Uterus (tissue), 2 donors: ENCODE data around the gene SLCO2A1.

Experiments used
- CTCF ChIP-seq, 4 experiments: fragments of 200-600 bp in 2 of 4; fragments of 450-650 bp in 2 of 4; sonication (generic) in 2 of 4; IDR thresholded peaks; one replicate each; pipeline ENCODE4 v1.5.1; 2016 to 2019; ENCODE audit warnings: antibody characterized with exemption in 4 of 4, mild to moderate bottlenecking in 2 of 4, moderate library complexity in 1 of 4
- POLR2A ChIP-seq, 2 donors: fragments of 450-650 bp; IDR thresholded peaks; one replicate each; pipeline ENCODE4 v1.6.1; 2016; ENCODE audit warnings: antibody characterized with exemption in 2 of 2, mild to moderate bottlenecking in 1 of 2, moderate library complexity in 1 of 2

GRCh38 chr3:134004841-134005240 lies 24.9 kb downstream of the SLCO2A1 start:
- TF ChIP-seq POLR2A (IDR thresholded peaks at IDR 0.05) (no peak), CTCF (IDR thresholded peaks at IDR 0.05) (no peak)
